NB4 (cell line): Measurements from ENCODE around the gene BAG1.

Experiments
- CTCF ChIP-seq: IDR thresholded peaks from one replicate; pipeline ENCODE4 v1.5.1; 2012; ENCODE audit warnings: low read depth, low read length
- MYC ChIP-seq: IDR thresholded peaks from 2 replicates; pipeline ENCODE4 v1.6.1; 2011; ENCODE audit warnings: low read depth, low read length
- POLR2A ChIP-seq: IDR thresholded peaks from 2 replicates; pipeline ENCODE4 v1.6.1; 2011; ENCODE audit warnings: mild to moderate bottlenecking; ENCODE audit not compliant: insufficient read length; ENCODE audit errors: extremely low read depth

- TF ChIP-seq CTCF (no peak), POLR2A (no peak), MYC (no peak)
Observed at GRCh38 chr9:33220681-33221567, 43.6 kb downstream of the BAG1 start.
